ENCODE measurements around the gene MBD6. TPM values are rescaled to one million over a fixed set of nuclear protein-coding genes. Genes with fewer than 3 reads are reported as not detected.

MBD6 gene
- total and polyA plus RNA-seq, 2 of the 13 experiments (the other 11 are each of a cell fraction or from before 2014, with no cell fraction given) = 4.1 to 5.9 TPM

GRCh38 chr12:57487597-57488401, 34.8 kb upstream of the MBD6 start, which contains the start of gene MARS1 (continued):
- TF ChIP-seq ZNF317 (CRISPR knock-in tag; IDR thresholded peaks at IDR 0.05) (no peak), CENPBD1 (CRISPR knock-in tag; IDR thresholded peaks at IDR 0.05; ENCODE audit: borderline replicate concordance, low read depth) (no peak), SRY (CRISPR knock-in tag; IDR thresholded peaks at IDR 0.05) (no peak; the same call in 1 of the 2 replicates), RORA (CRISPR knock-in tag; IDR thresholded peaks at IDR 0.05) (no peak), CREM (IDR thresholded peaks at IDR 0.05) (peak; percentile 97), CREM (CRISPR knock-in tag; IDR thresholded peaks at IDR 0.05) (no peak), NR2F6 (IDR thresholded peaks at IDR 0.05) (no peak), NR2F6 (CRISPR knock-in tag; IDR thresholded peaks at IDR 0.05) (no peak), ZNF776 (CRISPR knock-in tag; IDR thresholded peaks at IDR 0.05) (no peak), KAT8 (CRISPR knock-in tag; IDR thresholded peaks at IDR 0.05) (peak; percentile 94), POGZ (CRISPR knock-in tag; IDR thresholded peaks at IDR 0.05) (peak; percentile 76), ZNF567 (CRISPR knock-in tag; IDR thresholded peaks at IDR 0.05; ENCODE audit: borderline replicate concordance) (no peak), KMT2A (CRISPR knock-in tag; IDR thresholded peaks at IDR 0.05) (peak; percentile 86; the same call in 1 of the 2 replicates), ZNF292 (CRISPR knock-in tag; IDR thresholded peaks at IDR 0.05; ENCODE audit: borderline replicate concordance, low read depth) (no peak), AGO2 (optimal IDR thresholded peaks at IDR 0.05; ENCODE audit: low read depth, low read length) (no peak), TOE1 (CRISPR knock-in tag; IDR thresholded peaks at IDR 0.05) (no peak), ZSCAN20 (CRISPR knock-in tag; IDR thresholded peaks at IDR 0.05; ENCODE audit: borderline replicate concordance) (no peak), ZNF121 (CRISPR knock-in tag; IDR thresholded peaks at IDR 0.05) (no peak), SIN3B (IDR thresholded peaks at IDR 0.05; ENCODE audit: low read length) (0 out of 2 replicates have a peak, but pooled peaks have one; percentile 37), ZGPAT (CRISPR knock-in tag; IDR thresholded peaks at IDR 0.05) (peak; percentile 73), CEBPB (IDR thresholded peaks at IDR 0.05; ENCODE audit: borderline replicate concordance, low read depth, low read length) (peak; percentile 92), TAF1 (CRISPR knock-in tag; IDR thresholded peaks at IDR 0.05) (peak; percentile 70), TSC22D2 (CRISPR knock-in tag; IDR thresholded peaks at IDR 0.05; ENCODE audit: borderline replicate concordance) (no peak), HOXA7 (CRISPR knock-in tag; IDR thresholded peaks at IDR 0.05) (no peak), SMC3 (IDR thresholded peaks at IDR 0.05; ENCODE audit: low read length) (no peak)
- TF ChIP-seq, protein P1, sequence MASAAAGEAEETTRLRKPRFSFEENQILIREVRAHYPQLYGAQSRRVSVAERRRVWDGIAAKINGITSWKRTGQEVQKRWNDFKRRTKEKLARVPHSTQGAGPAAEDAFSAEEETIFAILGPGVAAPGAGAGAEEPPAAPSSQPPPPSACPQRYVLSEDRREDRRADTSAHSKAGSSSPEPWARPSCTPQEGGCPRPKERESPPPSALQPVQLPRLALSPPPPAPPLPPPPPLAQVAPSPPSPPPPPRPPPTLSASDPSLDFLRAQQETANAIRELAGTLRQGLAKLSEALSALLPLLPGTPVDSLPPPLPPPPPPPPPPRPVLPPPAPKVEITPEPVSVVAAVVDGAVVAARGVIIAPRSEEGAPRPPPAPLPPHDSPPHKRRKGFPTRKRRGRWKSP (CRISPR knock-in tag; IDR thresholded peaks at IDR 0.05) = peak; percentile 37; the same call in 1 of the 2 replicates
- TF ChIP-seq, protein P2, sequence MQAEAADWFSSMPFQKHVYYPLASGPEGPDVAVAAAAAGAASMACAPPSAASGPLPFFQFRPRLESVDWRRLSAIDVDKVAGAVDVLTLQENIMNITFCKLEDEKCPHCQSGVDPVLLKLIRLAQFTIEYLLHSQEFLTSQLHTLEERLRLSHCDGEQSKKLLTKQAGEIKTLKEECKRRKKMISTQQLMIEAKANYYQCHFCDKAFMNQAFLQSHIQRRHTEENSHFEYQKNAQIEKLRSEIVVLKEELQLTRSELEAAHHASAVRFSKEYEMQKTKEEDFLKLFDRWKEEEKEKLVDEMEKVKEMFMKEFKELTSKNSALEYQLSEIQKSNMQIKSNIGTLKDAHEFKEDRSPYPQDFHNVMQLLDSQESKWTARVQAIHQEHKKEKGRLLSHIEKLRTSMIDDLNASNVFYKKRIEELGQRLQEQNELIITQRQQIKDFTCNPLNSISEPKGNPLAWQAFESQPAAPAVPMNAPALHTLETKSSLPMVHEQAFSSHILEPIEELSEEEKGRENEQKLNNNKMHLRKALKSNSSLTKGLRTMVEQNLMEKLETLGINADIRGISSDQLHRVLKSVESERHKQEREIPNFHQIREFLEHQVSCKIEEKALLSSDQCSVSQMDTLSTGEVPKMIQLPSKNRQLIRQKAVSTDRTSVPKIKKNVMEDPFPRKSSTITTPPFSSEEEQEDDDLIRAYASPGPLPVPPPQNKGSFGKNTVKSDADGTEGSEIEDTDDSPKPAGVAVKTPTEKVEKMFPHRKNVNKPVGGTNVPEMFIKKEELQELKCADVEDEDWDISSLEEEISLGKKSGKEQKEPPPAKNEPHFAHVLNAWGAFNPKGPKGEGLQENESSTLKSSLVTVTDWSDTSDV (CRISPR knock-in tag; IDR thresholded peaks at IDR 0.05) = no peak

Measured in HepG2 (cell line).